ENCODE data around the gene PPM1B. TPM values are rescaled to one million over a fixed set of nuclear protein-coding genes. Genes with fewer than 3 reads are reported as not detected.

Gene PPM1B
- total RNA-seq, 1 donor from 2014 or later: 51.7 TPM

GRCh38 chr2:44189104-44189503 lies 20.4 kb downstream of the PPM1B start:
- ATAC-seq: no peak
- Histone ChIP-seq H3K4me3 (no peak overlapping the region), H3K27me3 (ENCODE audit: low read depth) (no peaks in the 10 kb centered on the region), H3K36me3 (no peaks in the 10 kb centered on the region), H3K4me1 (peaks cover 34% of the 10 kb centered on the region), H3K9me3 (no peaks in the 10 kb centered on the region), H3K27ac (no peak overlapping the region)
- DNase-seq: no peak
- no peak for TF ChIP-seq CTCF (IDR thresholded peaks at IDR 0.05)
- intact Hi-C loops (cut with DNase I): no loop called here

DNA sequence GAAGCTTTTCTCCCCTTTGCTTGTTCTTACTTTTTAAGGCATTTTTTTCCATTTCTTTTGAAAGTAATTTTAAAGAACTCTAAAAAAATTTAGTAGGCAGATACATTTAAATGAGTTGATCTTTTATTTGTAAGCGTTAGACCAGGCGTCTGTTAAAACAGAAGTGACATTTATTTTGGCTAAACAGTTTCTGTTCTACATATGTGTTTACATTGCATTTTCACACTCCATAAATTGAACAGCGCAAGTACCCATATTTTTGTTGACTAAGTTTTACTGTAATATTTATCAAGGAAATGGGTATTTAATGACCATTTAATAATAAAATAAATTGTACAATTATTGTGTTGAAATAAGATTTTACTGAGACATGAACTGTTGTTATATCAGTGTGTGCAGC lies 21.9 kb downstream of the PPM1B start:
- DNase-seq: no peak
- no peak for TF ChIP-seq CTCF (IDR thresholded peaks at IDR 0.05)
- intact Hi-C loops (cut with DNase I): no loop called here

DNA sequence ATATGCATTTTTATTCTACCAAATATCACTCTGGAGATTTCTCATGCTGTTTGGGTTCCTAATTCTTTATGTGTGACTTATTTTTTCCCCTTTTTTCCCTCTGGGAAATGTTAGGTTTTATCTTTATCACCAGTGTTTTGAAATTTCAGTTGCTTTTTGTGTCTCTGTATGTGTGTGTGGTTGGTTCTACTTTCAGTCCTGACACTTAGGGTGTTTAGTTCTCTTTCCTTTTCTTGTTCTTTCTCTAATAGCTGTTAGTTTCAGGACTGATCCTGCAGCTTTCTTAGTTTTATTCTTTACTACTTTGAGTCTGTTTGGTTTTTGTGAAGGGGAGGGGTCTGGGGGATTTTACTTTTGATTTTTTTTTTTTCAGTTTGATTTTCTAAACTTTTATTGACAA lies 23.1 kb downstream of the PPM1B start:
- H3K9me3 ChIP-seq: no peaks in the 10 kb centered on the region
- H3K4me1 ChIP-seq: peaks cover 8% of the 10 kb centered on the region
- H3K4me3 ChIP-seq: no peak overlapping the region
- H3K36me3 ChIP-seq: no peaks in the 10 kb centered on the region
- intact Hi-C loops (cut with DNase I): no loop called here
- H3K27me3 ChIP-seq (ENCODE audit: low read depth): no peaks in the 10 kb centered on the region
- no peak for TF ChIP-seq CTCF (IDR thresholded peaks at IDR 0.05)
- H3K27ac ChIP-seq: no peak overlapping the region
- no peak for ATAC-seq
- DNase-seq: no peak

More for the DNA sequence above, 21.9 kb downstream of the PPM1B start:
- H3K4me1 ChIP-seq: peaks cover 20% of the 10 kb centered on the region
- no peaks in the 10 kb centered on the region for H3K9me3 ChIP-seq
- no peak for ATAC-seq
- no peaks in the 10 kb centered on the region for H3K36me3 ChIP-seq
- H3K4me3 ChIP-seq: no peak overlapping the region
- H3K27ac ChIP-seq: no peak overlapping the region
- no peaks in the 10 kb centered on the region for H3K27me3 ChIP-seq (ENCODE audit: low read depth)

- no peak for TF ChIP-seq CTCF (IDR thresholded peaks at IDR 0.05)
- no peak for ATAC-seq
- intact Hi-C loops (cut with DNase I): no loop called here
- Histone ChIP-seq H3K27me3 (ENCODE audit: low read depth) (no peaks in the 10 kb centered on the region), H3K4me1 (peaks cover 3% of the 10 kb centered on the region), H3K4me3 (no peak overlapping the region), H3K36me3 (no peaks in the 10 kb centered on the region), H3K9me3 (no peaks in the 10 kb centered on the region), H3K27ac (no peak overlapping the region)
- no peak for DNase-seq
These were observed 24.0 kb downstream of the PPM1B start for GRCh38 chr2:44192646-44193045.

GRCh38 chr2:44195714-44196113 lies 27.0 kb downstream of the PPM1B start:
- no peaks in the 10 kb centered on the region for H3K27me3 ChIP-seq (ENCODE audit: low read depth)
- TF ChIP-seq CTCF (IDR thresholded peaks at IDR 0.05): no peak
- H3K4me3 ChIP-seq: no peak overlapping the region
- no peaks in the 10 kb centered on the region for H3K36me3 ChIP-seq
- no peaks in the 10 kb centered on the region for H3K9me3 ChIP-seq
- intact Hi-C loops (cut with DNase I): no loop called here
- H3K27ac ChIP-seq: no peak overlapping the region
- DNase-seq (no peak), ATAC-seq (no peak)
- H3K4me1 ChIP-seq: no peaks in the 10 kb centered on the region

GRCh38 chr2:44197816-44198215 lies 29.1 kb downstream of the PPM1B start:
- Histone ChIP-seq H3K27me3 (ENCODE audit: low read depth) (no peaks in the 10 kb centered on the region), H3K36me3 (peaks cover 8% of the 10 kb centered on the region), H3K4me3 (no peak overlapping the region), H3K4me1 (no peaks in the 10 kb centered on the region), H3K27ac (no peak overlapping the region), H3K9me3 (no peaks in the 10 kb centered on the region)
- no peak for ATAC-seq
- intact Hi-C loops (cut with DNase I): no loop called here
- DNase-seq: no peak
- no peak for TF ChIP-seq CTCF (IDR thresholded peaks at IDR 0.05)
